Heart right ventricle (tissue), 16 donors: ENCODE data around the gene RNF44. TPM values are rescaled to one million over a fixed set of nuclear protein-coding genes. Genes with fewer than 3 reads are reported as not detected.

Experiments
- ATAC-seq, 8 donors: fragments of 200-7000 bp; cut with Tn5 transposase; one replicate each; pipeline ENCODE4 v1.9.1; 2020; ENCODE audit warnings: mild to moderate bottlenecking in 8 of 8, moderate library complexity in 8 of 8, moderate number of reproducible peaks in 1 of 8
- DNase-seq, 2 donors: peaks; one replicate each; pipeline ENCODE4 v3.0.0-alpha.2; 2020
- H3K27ac ChIP-seq, 10 donors: fragments of 200-600 bp; sonication (generic) in 2 of 10; one replicate each; pipeline versions ENCODE4 v1.5.0 to v1.8.0; 2020 to 2022; ENCODE audit warnings: mild to moderate bottlenecking in 3 of 10
- H3K27me3 ChIP-seq, 7 donors: fragments of 200-600 bp; one replicate each; pipeline ENCODE4 v1.8.0; 2021 to 2022; ENCODE audit warnings: mild to moderate bottlenecking in 2 of 7
- H3K36me3 ChIP-seq, 9 donors: fragments of 200-600 bp; sonication (generic) in 1 of 9; one replicate each; pipeline versions ENCODE4 v1.5.0 to v1.8.0; 2020 to 2022; ENCODE audit warnings: mild to moderate bottlenecking in 2 of 9
- H3K4me1 ChIP-seq, 9 donors: fragments of 200-600 bp; sonication (generic) in 1 of 9; one replicate each; pipeline versions ENCODE4 v1.5.0 to v1.8.0; 2020 to 2022; ENCODE audit warnings: mild to moderate bottlenecking in 4 of 9
- H3K4me3 ChIP-seq, 10 donors: fragments of 200-600 bp; sonication (generic) in 2 of 10; one replicate each; pipeline versions ENCODE4 v1.5.0 to v1.8.0; 2020 to 2022; ENCODE audit warnings: mild to moderate bottlenecking in 7 of 10, moderate library complexity in 2 of 10
- H3K9me3 ChIP-seq, 11 donors: fragments of 200-600 bp in 10 of 11; sonication (generic) in 2 of 11; one replicate each; pipeline versions ENCODE4 v1.5.0 to v1.8.0; 2013 to 2022; ENCODE audit warnings: mild to moderate bottlenecking in 2 of 11, control low read depth in 1 of 11, moderate library complexity in 1 of 11
- WGBS, 2 donors: extraction: QIAGEN DNeasy Blood & Tissue Kit; methylation state at CpG; one replicate each; pipeline ENCODE4 v1.1.7; 2013; ENCODE audit warnings: inconsistent platforms in 1 of 2; 5-methylcytosine and 5-hydroxymethylcytosine counted together
- intact Hi-C, 10 donors: fragments of 100-400 bp; cut with DNase I; formaldehyde crosslinking; loops; one replicate each; pipeline versions ENCODE4 v1.11.1 to v1.14.2; 2022
- polyA plus RNA-seq, 2 donors: library from polyadenylated mRNA; stranded (reverse); fragments of 200-250 nt; gene quantifications; one replicate each; pipeline ENCODE4 v1.2.3, GENCODE V29; 2013
- total RNA-seq, 10 donors: library from RNA; stranded (reverse); fragmentation: NEBNext Ultra II Directional in 3 of 10; extraction: Animal tissue kit (Norgen Biotek cat#: 25700) in 3 of 10; gene quantifications; one replicate each; pipeline versions ENCODE4 v1.2.1 to v1.2.4, GENCODE V29; 2021 to 2023
- TF ChIP-seq, protein P1 (sequence below), 9 donors: fragments of 200-600 bp; sonication (generic) in 2 of 9; IDR thresholded peaks; one replicate each; pipeline versions ENCODE4 v1.5.0 to v1.8.0; 2021 to 2022; ENCODE audit warnings: antibody characterized with exemption in 9 of 9, mild to moderate bottlenecking in 5 of 9, moderate library complexity in 1 of 9
- donor health status: Arrhythmogenic right ventricular cardiomyopathy.
- donor health status: ischemic (EF 13 %, LVEDD 7.1; RV severe dilation, severe dysfunction).
- donor health status: healthy with polysubstance abuse.
- donor health status: DM: no; HTN: yes; CAD: no.
- donor health status: DM: no; HTN: no; CAD: no.
- donor health status: ischemic (EF 25% LVEDD 6.9; RV normal size, moderate dysfunction).
- donor health status: ischemic (EF 25% LVEDD 5.7; RV mildly dilated, moderate dysfunction).
- donor health status: healthy.
- donor health status: DM: yes; HTN: yes; CAD: no.
- donor health status: Ischemic cardiomyopathy.
- donor health status: ischemic (EF 35%, LVEDD 5.7; RV mildly dilated, moderate dysfunction).
- donor health status: nonischemic (EF 11% LVEDD 7.7; RV severe dilation, severe dysfunction).
- donor health status: DM: yes; HTN: yes; CAD: no.
- donor health status: PGD.
- donor health status: ischemic (EF 29% LVEDD 5.4; RV normal size, mild dysfunction).
- donor health status: nonischemic (EF 23%, LVEDD 6.1; RV moderate dilation, normal function).

RNF44 gene
- total and polyA plus RNA-seq, 12 donors, result 7.9 to 31.1 (median 21.5) TPM

DNA sequence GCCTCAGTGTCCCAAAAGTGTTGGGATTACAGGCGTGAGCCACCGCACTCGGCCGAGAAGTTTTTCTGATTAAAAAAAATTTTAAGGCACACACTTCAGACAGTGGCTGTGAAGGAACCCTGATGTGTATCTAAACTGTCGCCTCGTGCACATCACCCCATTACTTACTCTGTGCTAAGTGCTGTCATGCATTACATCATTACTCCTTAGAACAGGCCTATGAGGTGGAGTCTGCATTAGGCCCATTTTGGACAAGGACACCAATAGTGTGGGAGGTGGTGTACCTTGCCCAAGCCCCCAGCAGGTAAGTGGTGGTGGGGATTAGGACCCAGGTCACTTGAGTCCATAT is 8.2 kb upstream of the RNF44 start:
- Histone ChIP-seq H3K4me1 (peaks cover 0 to 43% (median 23%) of the 10 kb centered on the region in 9 donors), H3K9me3 (no peaks in the 10 kb centered on the region), H3K27me3 (no peaks in the 10 kb centered on the region), H3K36me3 (no peaks in the 10 kb centered on the region), H3K27ac (no peak overlapping the region), H3K4me3 (no peak overlapping the region)
- DNase-seq, result no peak
- WGBS, 2 donors, result 93 to 97% methylated on average over 6 of the region's 6 CpGs
- intact Hi-C loops, result loop anchor here in 1 of 10 donors (10.0 kb wide), 1 partner anchor 131 kb away; the partner anchor contains the start of gene CLTB
- no peak for ATAC-seq
- TF ChIP-seq, protein P1, sequence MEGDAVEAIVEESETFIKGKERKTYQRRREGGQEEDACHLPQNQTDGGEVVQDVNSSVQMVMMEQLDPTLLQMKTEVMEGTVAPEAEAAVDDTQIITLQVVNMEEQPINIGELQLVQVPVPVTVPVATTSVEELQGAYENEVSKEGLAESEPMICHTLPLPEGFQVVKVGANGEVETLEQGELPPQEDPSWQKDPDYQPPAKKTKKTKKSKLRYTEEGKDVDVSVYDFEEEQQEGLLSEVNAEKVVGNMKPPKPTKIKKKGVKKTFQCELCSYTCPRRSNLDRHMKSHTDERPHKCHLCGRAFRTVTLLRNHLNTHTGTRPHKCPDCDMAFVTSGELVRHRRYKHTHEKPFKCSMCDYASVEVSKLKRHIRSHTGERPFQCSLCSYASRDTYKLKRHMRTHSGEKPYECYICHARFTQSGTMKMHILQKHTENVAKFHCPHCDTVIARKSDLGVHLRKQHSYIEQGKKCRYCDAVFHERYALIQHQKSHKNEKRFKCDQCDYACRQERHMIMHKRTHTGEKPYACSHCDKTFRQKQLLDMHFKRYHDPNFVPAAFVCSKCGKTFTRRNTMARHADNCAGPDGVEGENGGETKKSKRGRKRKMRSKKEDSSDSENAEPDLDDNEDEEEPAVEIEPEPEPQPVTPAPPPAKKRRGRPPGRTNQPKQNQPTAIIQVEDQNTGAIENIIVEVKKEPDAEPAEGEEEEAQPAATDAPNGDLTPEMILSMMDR (IDR thresholded peaks at IDR 0.05), result no peak

DNA sequence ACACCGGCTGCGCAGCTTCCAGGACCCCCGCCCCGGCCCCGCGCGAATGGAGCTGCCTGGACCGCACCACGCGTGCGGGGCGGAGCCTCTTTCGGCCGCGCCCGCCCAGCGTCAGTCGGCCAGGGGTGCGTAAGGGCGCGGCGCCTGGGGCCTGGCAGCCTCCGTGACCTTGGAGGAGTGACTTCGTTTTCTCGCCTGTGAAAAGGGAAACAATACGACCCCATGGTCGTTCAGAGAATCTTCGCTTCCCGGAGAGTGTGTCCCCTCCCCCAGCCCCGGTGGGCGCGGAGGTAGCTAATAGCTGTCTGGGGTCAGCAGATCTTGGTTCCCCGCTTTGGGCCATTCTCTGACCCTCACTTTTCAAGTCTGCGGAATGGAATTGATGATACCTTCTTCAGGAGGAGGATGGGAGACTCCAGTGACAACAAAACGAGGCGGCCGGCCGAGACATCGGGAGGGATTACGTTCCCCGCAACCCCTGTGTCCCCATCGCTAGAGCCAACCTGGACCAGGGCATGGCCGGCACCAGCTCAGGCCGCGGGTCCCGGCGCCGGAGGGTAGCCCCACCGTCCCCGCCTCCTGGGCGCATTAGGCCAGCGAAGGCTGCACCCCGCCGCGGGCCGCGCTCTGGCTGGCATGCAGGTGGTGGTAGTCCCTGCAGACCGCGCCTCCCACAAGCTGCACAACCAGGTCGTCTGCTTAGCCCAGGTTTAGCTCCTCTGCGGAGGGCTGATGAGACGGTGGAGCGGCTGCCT is 6.4 kb upstream of the RNF44 start:
- TF ChIP-seq, protein P1 (IDR thresholded peaks at IDR 0.05), result no peak
- intact Hi-C loops, result loop anchor here in 4 of 10 donors (5.0 to 10.0 kb wide), 2 partner anchors 96 to 129 kb away; partner anchors contain the start of genes FAF2 (in 3 of the 4) and CLTB (in 1 of the 4)
- H3K27me3 ChIP-seq, result no peaks in the 10 kb centered on the region
- ATAC-seq (peak; percentile 83 to 94 (median 89)), DNase-seq (peak; percentile 71 to 82)
- H3K9me3 ChIP-seq, result no peaks in the 10 kb centered on the region
- 1% methylated on average over 62 to 63 of the region's 63 CpGs for WGBS, 2 donors
- H3K27ac ChIP-seq, result peak overlapping the region; percentile 73 to 94 (median 90)
- H3K4me1 ChIP-seq, result peaks cover 0 to 55% (median 30%) of the 10 kb centered on the region in 9 donors
- H3K36me3 ChIP-seq, result no peaks in the 10 kb centered on the region
- peak overlapping the region; percentile 55 to 85 (median 71) for H3K4me3 ChIP-seq

DNA sequence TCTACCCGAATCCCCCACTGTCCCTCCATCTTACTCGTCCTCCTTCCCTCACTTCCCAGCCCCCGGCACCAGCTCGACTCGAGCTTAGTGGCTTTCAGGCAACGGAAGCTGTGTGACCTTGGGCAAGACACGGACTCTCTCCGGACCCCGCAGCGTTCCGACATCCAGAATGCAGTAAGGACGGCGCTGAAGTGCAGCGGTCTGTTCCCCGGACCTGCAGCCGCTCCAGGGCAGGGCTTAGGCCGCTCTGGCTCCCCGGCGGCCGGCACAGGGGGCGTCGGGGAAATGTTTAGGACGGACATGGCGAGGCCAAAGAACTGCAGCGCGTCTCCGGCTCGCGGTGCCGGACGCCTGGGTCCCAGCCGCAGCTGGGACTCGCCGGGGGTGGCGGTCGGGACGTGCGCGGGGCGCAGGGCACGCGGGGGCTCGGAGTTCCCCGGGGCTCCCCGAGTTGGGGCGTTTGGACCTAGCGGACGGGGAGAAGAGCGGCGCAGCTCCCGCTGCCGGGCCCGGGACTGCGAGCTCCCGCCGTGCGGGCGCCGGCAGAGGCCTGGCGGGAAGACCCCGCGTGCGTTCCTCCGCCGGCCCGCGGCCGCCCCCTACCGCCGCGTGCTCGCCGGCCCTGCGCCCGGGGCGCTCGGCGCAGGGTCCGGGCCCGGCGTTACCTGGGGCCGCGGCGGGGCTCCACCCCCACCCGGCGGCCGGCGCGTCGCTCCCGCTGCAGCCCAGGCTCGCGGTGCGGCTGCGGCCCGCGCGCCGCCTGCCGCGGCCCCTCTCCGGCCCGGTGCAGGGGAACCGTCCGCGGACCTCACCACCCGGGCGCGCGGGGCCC is 5.6 kb upstream of the RNF44 start:
- ATAC-seq (peak in 4 of 8 donors; percentile 13 to 63 (median 46)), DNase-seq (peak in 1 of 2 donors; percentile 44)
- Histone ChIP-seq H3K4me3 (peak overlapping the region; percentile 55 to 85 (median 72)), H3K36me3 (no peaks in the 10 kb centered on the region), H3K27me3 (no peaks in the 10 kb centered on the region), H3K4me1 (peaks cover 0 to 58% (median 37%) of the 10 kb centered on the region in 9 donors), H3K9me3 (no peaks in the 10 kb centered on the region), H3K27ac (peak overlapping the region; percentile 73 to 94 (median 92))
- WGBS, 2 donors, result 1% methylated on average over 103 to 110 of the region's 110 CpGs
- intact Hi-C loops, result loop anchor here in 5 of 10 donors (1.0 to 10.0 kb wide), 3 partner anchors 96 to 128 kb away; partner anchors contain the start of genes FAF2 (in 3 of the 5) and CLTB (in 2 of the 5)
- TF ChIP-seq, protein P1 (IDR thresholded peaks at IDR 0.05), result peak in 4 of 9 donors; percentile 5 to 31 (median 22)

DNA sequence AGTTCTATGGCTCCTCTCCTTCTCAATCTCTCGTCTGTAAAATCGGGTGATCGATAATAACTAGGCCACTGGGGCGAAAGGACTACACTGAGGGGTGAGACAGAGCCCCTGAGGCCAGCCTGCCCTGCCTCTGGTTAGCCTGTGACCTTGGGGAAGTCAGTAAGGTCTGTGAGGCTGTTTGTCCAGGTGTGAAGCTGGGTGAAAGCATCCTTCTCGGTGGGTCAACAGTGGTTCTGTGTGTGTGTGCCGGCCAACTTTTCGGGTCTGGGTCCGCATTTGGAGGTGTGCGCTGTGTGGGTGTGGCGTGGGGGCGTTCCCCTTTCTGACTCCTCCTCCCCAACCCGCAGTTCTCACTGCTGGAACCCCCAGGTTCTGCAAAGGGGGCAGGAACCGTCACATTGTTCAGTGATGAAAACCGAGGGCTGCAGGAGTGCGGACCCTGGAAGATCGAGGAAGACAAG is 5.0 kb upstream of the RNF44 start:
- Histone ChIP-seq H3K27me3 (no peaks in the 10 kb centered on the region), H3K36me3 (no peaks in the 10 kb centered on the region), H3K4me3 (peak overlapping the region in 9 of 10 donors; percentile 55 to 85 (median 72)), H3K9me3 (no peaks in the 10 kb centered on the region), H3K27ac (peak overlapping the region; percentile 73 to 94 (median 82)), H3K4me1 (peaks cover 0 to 58% (median 37%) of the 10 kb centered on the region in 9 donors)
- intact Hi-C loops, result loop anchor here in 5 of 10 donors (1.0 to 10.0 kb wide), 3 partner anchors 95 to 127 kb away; partner anchors contain the start of genes FAF2 (in 3 of the 5) and CLTB (in 2 of the 5)
- TF ChIP-seq, protein P1 (IDR thresholded peaks at IDR 0.05), result no peak
- ATAC-seq (no peak), DNase-seq (peak in 1 of 2 donors; percentile 34)
- WGBS, 2 donors, result 63 to 68% methylated on average over 16 of the region's 16 CpGs
